NCI-H460 (cell line): ENCODE results near the gene MICAL2. TPM values are rescaled to one million over a fixed set of nuclear protein-coding genes. Genes with fewer than 3 reads are reported as not detected.

ENCODE experiments used
- DNase-seq: peaks from one replicate; pipeline ENCODE4 v3.0.0-alpha.2; 2016; ENCODE audit warnings: low read depth; ENCODE audit errors: extremely low read depth
- total RNA-seq: library from RNA; depleted of rRNA; stranded (reverse); fragments of >200 nt; shearing (Covaris generic); gene quantifications from 2 replicates; pipeline ENCODE4 v1.2.3, GENCODE V29; 2014

MICAL2 gene
- total RNA-seq, 1 experiment from 2014 or later: 1.4 TPM

DNA sequence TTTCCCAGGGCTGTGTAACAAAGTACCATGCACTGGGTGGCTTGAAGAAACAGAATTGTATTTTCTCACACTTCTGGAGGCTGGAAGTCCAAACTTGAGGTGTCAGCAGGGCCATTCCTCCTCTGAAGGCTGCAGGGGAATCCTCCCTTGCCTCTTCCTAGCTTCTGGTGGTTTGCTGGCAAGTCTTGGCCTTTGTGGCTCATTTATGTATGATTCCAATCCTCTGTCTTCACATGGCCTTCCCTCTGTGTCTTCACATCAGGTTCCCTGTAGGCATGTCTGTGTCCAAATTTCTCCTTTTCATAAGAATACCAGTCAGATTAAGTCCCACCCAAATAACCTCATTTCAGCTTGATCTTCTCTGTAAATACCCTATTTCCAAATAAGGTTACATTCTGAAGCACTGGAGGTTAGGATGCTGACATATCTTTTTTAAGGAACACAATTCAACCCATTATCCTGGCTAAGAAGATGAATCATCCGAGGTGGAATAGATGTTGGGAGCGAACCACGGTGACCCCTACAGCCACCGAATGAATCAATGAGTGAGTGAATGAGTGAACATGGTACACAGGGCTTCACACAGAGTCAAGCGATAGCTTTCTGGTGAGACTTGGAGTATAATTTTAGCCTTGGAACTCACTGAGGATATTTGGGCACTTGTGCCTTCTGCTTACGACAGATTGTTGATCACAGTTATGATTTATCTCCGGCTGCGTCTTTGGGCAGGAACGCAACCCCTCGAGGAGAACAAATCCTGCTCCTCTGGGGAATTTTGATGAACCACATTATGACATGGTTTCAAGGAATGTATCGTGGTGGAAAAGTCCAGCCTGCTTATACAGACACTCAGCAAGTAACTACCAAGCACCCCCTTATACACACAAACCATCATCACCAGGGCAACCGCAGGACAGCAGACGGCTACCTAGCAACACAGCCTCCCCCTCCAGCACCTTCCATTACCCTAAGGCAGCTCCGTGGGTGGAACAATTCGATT lies 34.3 kb upstream of the MICAL2 start:
- DNase-seq: no peak

DNA sequence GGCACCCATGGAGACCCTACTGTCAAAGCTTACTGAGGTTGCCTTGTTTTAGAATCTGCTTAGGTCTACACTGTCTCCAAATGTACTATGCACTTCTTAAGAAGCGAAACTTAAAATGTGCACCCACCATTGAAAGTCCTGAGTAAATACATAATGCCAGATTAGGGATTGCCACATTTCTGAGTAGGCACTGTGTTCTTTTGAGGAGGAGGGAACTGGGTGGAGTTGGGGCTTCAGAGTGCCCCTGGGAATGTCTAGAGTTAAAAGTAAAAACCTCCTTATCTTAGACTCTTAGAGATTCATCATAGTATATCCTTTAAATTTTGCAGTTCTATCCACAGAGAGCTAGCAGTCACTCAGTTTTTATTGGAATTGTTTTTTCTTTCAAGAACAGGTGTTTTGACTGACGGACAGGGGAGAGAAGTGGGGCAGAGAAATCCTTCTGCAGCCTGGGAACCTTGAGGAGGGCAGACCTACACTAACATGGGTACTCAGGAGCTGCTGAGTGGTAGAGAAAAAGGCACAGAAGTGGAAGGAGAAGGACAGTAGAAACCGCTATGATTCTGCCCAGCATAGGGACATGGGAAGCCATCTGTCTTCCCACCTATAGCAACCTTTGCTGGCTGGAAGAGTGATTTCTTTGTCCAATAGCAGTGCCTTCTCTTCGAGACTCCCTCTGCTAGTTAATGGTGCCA lies 33.4 kb upstream of the MICAL2 start:
- no peak for DNase-seq

DNA sequence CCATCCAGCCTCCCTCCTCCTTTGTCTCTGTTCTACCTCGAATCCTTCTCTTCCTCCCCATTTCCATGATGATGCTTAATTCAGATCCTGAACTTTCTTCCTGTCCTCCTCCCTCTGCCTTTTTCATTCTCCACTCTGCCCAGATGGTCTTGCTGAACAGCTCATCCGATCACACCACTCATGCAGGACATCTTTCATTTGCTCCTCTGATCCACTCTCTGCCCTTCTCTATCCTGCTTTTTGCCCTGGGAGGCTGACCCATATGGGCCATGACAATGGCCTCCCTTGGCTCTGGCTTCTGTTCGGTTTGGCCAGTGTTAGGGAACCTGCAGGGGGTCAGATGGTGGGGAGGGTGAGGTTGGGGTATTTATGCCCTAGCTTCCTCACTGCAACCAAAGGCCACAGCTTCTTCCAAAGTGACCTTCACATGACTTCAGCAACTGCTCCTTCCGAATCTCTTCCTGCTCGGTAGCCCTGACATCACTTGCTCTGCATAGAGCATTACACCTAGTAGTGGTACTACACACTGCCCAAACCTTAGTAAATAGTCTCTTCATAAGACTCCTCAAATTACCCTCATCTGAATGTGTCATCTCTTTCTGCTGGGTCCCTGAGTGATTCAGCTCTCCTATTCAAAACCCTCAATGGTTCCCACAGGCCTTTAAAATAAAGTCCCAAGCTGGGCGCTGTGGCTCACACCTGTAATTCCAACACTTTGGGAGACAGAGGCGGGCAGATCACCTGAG lies 32.7 kb upstream of the MICAL2 start:
- DNase-seq: no peak

DNA sequence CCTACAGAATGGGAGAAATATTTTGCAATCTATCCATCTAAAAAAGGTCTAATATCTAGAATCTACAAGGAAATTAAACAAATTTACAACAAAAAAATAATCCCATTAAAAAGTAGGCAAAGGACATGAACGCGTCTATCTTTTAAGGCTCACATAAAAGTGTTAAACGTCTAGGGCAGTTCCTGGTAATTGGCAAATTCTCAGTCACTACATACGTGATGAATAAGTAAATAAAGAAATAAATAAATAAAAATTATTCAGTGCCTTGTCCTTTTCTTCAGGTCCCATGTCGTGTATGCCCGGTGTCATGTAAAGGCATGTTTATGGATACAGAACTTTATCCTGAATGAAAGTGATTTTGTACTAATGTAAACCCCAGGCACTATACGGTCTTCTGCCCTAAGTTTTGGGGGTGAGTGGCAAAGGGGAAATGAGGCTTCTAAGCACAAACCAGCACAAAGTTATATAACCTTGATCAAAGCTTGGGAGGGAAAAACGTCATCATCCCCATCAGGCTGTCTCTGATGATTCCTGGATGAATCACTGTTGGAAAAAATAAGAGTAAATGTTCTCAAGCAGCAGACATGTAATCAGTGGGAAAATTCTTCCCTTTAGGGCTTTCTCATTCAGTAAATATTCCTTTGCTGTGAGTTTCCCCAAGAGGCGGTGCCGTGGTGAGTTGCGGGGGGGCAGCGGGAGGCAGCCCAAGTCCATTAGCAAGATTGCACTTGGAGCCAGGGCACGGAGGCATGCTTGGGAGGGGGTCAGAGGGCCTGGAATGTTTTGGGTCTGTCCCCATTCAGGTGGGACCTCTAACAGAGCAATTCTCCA lies 30.4 kb upstream of the MICAL2 start:
- peak; percentile 30 for DNase-seq

DNA sequence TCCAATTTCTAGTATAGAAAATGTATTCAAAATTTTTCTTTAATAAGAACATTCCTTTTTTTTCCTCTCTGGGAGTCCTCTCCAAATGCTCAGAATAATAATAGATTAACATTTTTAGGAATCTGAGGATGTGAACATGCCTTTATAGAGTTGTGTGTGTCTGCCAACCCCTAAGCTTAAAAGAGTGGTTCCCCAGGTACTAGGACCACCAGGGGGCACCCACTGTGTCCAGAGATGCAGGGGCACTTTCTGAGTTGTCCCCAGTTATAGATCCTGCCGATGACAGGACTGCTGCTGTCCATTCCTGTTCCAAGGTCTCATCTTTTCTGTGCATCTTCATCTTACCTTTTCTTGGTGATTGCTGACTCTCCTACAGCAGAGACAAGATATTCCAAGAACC lies 27.0 kb upstream of the MICAL2 start:
- DNase-seq: no peak

DNA sequence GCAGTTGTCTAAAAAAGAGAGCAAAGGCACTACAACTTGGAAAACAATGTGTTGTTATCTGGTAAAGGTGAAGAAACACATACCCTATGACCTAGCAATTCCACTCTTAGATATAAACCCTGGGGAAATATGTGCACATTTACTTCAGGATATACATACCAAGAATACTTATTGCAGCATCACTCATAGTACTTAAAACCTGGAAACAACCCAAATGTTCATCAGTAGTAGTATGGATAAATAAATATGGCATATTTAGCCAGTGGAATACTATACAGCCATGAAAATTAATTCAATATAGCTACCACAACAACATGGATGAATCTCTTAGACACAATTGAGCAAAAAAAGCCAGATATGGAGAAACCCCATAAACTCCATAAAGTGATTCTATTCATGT lies 26.1 kb upstream of the MICAL2 start:
- no peak for DNase-seq

DNA sequence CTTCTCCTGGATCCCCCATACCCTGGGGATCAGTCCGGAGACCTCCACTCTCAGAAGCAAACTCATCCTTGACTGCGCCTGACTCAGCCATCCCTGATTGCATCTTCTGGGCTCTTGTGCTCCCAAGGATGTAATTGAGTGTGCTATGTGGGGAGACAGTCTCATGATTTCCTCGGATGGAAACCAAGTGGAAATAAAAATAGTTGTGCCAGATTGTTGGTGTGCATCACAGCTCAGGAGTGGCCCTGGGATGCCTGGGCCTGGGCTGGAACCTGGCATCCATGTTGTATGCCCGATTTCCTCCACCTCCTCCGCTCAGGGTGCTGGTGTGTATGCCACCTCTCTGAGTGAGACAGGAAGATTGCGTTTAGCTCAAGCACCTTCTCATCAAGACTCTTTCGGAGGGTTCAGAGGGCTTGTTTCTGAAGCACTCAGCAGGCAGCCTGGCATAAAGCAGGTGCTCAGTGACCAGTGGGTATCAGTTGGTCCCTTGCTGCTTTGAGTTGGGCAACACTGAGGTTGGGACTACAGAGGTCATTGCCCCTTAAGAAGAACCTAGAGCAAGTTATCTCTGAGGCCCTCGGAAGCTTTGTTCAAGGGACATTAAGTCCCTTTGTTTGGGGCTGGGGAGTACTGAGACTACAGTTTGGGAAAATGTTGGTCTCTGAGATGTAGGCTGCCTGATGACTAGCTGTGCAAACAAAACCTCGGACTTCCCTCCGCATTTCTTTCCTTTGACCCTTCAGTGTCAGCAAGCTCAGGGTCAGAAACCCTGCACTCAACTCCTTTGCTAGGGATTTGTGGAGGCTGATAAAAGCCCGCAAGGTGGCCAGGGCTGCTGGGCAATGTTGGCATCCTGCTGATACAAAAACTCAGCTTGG lies 24.8 kb upstream of the MICAL2 start:
- DNase-seq: no peak

DNA sequence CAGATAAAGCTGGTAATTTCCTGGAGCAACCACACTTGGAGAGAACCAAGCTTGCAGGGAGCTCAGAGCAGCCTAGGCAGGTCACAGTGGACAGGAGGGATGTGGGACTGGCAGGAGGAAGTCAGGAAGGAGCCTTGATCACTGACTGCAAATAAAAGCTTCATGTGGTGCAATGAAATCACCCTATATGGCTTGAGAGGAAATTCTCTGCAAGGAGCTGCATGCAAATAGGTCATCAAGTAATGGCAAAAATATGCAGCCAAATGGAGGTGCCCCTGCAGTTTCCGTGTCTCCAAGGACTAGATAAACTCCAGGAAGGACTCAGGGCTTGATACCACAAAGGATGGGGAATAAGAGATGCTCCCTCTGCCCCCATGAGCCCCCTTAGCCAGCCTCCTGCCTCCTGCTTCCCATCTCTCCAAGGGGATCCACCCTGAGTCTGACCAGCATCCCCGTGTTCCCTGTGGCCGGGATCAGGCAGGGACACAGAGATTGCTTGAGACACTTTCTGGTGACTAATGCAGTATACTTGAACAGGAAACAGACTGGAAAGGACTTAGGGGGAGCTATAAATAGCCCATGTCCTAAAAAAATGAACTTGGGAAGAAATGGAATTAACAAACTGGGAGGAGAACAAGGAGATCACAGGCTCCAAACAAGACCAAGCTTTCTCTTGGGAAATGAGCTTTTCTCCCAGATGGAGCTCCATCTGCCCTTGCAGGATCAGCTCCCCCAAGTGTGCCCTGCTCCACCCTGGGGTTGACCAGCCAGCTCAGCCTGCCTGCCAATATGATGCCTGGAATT lies 23.9 kb upstream of the MICAL2 start:
- no peak for DNase-seq

DNA sequence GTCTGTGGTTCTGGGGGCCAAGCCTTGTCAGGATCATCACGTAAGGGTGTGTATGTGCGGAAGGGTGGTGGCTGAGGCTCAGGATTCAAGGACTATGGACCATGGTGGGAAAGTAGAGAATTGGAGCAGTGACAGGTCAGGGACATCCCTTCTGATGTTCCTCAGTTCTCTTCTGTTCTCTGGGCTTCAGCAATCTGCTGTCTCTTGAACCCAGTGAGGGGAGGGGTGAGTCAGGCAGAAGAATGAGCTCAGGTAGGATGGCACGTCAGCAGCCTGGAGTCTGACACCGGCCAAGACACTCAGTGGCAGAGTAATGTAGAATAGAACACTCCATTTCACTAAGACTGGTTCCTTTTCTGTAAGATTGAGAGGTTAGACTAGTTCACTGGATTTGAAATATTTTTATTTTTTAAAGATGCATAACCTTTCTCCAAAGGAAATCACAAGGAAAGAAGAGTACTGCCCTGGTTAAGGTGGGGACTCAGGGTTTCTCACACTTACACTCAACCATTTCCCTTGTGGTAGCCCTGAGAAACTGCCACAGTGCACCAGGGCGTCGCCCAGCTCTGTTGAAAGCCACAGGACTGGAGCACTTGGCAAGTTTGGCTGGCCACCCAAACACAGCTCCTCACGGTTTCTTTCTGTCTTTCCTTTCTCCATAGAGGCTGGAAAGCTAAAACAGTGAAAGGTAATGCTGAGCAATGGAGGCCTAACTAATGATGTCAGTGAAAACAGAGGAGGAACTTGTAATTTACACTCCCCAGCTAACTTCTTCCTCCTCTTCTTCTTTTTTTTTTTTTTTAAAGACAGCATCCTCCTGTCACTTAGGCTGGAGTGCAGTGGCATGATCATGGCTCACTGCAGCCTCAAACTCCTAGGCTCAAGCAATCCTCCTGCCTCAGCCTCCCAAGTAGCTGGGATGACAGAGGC lies 23.1 kb upstream of the MICAL2 start:
- no peak for DNase-seq

DNA sequence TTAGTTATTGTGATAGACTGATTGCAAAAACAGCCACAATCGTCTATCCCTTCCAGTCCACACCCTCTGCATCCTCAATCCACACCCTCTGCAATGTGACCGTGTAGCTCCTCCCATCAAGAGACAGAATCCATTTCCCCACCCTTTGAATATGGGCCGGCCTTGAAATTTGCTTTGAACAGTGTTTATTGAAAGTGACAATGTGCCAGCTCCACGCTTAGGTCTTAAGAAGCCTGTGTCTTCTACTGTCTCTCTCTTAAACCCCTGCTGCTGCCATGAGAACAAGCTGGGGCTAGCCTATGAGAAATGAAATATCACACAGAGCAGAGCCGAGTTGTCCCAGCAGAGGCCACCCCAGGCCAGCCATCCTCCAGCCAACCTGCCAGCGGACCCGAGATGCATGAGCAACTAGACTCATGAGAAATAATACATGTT lies 22.3 kb upstream of the MICAL2 start:
- DNase-seq: no peak

DNA sequence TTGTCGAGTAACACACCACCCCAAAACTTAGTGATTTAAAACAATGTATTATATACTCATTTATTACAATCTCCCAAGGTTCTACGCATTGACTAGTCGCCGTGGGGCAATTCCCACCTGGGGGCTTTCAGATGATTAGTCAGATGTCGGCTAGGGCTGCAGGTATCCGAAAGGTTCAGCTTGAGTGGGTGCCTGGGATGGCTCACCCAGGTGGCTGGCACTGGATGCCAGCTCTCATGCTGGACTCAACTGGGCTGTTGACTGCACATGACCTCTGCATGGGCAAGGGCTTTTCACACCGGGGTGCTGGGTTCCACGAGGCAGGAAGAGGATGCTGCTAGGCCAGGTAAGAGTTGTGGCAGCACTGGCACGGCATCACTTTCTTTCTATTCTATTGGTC lies 21.9 kb upstream of the MICAL2 start:
- DNase-seq: no peak

DNA sequence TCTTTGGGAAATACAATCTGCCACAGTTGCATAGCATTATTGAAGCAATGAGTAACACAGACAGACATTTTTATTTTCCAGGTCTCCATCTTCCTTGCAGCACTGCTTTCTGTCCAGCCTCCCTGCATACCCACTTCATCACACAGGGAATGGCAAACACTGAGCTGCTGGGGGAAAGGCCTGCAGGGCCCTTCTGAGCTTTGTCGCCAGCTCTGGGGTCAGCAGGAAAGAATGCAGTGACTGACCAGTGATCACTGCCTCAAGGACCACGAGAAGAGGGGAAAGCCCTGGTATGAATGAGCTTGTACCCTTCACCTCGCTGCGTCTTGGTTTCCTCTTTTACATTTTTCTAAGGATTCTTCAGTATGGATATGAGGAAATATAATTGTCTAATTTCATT lies 21.3 kb upstream of the MICAL2 start:
- no peak for DNase-seq

DNA sequence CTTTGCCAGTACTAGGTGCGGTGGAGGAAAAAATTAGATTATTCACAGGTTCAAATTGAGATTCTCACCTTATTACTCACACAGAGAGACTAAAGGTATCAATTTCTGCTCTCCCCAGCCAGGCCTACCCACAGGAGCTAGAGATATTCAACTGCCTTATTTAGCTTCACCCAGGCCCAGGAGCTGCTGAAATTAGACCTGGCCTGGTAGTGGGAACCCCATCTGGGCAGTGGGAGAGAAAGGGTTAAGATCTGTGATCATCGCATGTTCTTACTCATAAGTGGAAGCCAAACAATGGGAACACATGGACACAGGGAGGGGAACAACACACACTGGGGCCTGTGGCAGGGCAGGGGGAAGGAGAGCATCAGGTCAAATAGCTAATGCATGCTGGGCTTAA lies 20.9 kb upstream of the MICAL2 start:
- no peak for DNase-seq

DNA sequence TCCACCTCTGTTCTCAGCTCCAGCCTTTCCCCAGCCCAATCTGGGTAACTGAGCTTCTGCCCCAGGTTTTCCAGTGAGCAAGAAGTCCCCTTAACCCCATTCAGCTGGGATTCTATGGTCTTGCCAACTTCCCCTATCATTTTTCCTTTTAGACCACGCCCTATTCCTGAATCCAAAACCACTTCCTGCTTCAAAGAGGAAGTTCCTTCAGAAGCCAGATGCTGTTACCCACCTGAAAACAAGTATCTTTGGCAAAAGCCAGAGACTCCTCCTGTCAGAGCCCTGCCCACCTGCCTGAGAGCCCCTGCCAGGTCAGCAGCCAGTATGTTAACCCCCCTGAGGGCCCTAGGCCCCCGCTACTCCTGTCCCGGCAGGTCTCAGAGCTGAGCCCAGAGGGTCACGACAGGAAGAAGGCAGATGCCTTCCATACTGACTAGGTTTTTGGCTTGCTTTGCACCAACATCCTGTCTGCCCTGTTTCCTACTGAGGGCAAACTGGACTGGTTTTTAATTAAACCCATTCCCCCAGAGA lies 20.3 kb upstream of the MICAL2 start:
- no peak for DNase-seq

DNA sequence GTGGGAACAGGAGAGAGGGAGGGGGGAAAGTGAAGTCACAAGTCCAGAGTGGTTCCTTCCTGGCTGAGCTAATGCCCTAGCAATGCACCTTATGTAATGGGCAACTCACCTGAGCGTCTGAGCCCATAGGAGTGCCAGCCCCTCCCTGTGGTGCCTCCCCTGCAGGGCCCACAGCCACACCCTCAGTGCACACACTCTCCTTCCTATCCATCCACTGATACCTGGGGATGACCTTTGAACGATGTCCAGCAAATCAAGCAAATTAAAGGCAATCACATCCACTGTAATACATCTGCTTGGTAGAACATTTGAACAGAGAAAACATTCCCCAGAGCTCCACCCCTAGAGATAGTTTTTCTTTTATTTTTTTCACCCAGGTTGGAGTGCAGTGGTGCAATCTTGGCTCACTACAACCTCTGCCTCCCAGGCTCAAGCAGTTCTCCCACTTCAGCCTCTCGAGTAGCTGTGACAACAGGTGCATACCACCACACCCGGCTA lies 19.6 kb upstream of the MICAL2 start:
- DNase-seq: no peak

DNA sequence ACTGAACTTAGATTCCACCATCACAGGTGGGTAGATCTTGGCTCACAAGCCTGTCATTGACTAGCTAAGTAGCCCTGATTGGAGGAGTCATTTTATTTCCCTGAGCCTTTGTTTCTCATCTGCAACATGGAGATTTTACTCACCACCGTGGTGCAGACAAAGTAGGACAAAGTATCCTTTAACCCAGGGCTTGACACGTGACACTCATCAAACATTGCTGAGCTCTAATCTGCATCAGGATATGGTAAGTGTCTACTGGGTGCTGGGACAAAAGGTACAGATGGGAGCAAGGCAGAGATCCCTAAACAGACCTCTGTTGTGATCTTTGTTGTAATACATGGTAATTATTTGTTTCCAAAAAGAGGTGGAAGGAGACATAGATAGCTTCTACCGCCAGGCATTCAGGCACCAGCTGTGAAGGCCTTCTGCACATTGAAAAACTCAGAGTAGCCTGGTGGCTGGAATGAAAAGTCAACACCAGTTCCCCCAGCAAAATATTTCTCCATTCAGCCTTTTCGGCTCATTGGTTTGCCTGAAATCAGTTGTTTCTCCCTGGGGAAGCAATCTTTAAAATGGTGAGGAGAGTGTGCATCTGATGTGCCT lies 18.3 kb upstream of the MICAL2 start:
- no peak for DNase-seq

DNA sequence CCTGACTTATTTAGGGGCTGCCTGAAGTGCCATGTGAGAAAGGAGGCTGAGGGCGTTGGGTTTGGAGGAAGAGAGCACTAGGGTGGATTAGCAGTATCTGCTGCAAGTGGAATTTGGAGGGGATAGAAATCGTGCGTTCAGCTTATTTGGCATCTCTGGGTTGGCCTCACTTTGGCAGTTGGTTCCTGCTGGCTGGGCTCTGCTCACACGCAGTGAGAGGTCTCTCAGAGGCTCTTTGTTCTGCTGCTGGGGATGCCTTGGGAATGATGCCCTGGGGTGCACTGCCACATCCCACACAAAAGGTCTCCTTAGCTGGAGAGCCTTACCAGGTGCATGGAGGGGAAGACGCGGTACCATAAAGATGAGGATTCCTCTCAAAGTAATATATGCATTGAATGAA lies 17.7 kb upstream of the MICAL2 start:
- DNase-seq: no peak
